HG03103 (cell line): ENCODE results near the gene TCP1.
A peak's percentile ranks its signal among the peaks of the same experiment; 100 is the strongest.
"Not testable (repeated sequence)": the region's sequence is repeated elsewhere in the genome, so short reads cannot be mapped to it uniquely, and the experiment has no call there.

Source experiments
- ATAC-seq: cut with Tn5 transposase; IDR thresholded peaks from one replicate; pipeline ENCODE4 v1.9.1; 2021; ENCODE audit warnings: low read depth; ENCODE audit not compliant: unreplicated experiment

Gene TCP1

DNA sequence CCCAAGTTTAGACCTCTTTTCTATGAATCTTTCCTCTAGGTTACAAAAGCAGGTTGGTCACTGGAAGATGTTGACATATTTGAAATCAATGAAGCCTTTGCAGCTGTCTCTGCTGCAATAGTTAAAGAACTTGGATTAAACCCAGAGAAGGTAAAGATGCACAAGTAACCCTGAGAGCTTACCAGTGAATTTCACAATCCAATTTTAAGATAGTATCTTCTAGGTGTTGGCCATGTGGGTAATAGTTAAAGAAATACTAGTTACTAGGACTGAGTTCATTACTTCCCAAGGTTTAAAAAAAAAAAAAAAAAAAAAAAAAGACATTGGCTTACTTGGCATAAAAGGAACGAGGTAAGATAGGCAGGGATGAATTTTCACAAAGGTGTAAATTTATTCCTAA, 11.3 kb downstream of the TCP1 start:
- ATAC-seq, result no peak

GRCh38 chr6:159777240-159777904, 12.0 kb downstream of the TCP1 start:
- ATAC-seq, result no peak

- no peak for ATAC-seq
These were observed 17.2 kb downstream of the TCP1 start for GRCh38 chr6:159772196-159772595.

GRCh38 chr6:159769470-159769869, 19.9 kb downstream of the TCP1 start:
- ATAC-seq, result no peak

DNA sequence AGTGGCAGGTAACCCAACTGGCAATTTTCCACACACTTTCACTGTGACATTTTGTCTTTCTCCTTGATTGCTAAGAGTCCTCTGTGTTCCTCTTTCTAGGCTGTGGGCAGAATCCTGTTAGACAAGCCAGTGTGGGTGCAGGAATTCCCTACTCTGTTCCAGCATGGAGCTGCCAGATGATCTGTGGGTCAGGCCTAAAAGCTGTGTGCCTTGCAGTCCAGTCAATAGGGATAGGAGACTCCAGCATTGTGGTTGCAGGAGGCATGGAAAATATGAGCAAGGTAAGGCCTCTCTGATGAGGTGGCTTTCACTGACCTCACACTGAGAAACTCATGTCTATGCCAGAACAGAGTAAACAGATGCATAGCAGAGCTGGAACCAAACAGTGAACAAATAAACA, 22.5 kb downstream of the TCP1 start:
- no peak for ATAC-seq

- ATAC-seq, result no peak
These were observed 26.6 kb downstream of the TCP1 start for GRCh38 chr6:159762681-159763293.

- ATAC-seq, result peak; percentile 96
These were observed 27.3 kb downstream of the TCP1 start, which contains the start of gene ACAT2 for GRCh38 chr6:159761873-159762680. Gene ACAT2 (plus strand): TSS chr6:159762045. CDS start chr6:159762088, 43 bp downstream.

DNA sequence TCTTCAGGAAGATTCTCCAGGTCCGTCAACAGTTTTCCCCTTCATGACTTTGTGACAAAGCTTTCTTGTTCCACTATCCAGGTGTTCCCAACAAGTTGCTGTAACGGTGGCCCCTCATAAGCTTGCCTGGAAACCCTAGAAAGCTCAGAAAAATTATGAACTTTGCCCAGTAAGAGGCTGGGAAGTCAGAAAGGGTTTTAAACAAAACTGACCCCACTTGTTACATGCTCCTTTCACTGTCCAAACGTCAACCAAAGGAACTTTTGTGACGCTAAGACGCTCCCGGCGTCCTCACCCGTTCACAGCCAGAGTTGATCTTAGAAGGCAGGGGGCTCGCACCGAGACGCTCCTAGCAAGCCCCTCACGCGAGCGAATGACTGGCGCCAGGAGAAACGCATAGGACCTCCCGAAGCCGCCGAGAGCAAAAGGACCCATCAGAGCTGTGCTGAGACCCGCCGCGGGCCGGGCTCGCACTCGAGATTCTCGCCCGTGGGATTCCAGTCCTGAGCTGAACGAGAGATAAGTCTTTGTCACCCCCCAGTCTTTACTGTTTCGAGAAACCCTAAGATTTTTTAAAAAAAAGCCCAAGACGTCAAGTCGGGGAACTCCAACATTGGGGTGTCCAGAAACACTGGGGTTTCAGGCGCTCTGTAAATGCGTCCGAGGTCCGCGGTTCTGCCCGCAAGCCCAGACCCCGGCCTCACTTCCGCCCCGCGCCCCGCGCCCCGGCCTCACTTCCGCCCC, 28.1 kb downstream of the TCP1 start:
- ATAC-seq, result peak; percentile 1

DNA sequence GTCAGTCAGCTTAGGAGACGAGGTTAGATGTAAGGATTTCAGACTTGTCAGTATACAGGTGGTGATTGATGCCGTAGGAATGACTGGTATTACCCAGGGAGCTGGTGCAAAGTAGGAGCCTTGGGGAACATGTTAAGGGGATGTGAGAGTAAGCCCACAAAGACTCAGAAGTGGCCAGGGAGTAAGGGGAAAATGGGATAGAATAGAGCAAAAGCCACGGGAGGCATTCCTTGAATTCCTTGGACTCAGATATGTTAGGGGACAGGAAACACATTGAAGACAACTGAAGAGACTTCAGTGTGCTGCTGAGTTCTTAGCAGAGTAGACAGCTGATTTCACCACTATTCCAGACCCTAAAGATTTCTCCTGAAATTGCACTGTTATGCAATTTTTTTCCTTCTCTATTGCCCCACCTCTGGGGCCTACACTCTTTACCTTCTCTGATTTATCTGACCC, 28.8 kb downstream of the TCP1 start:
- ATAC-seq, result no peak

DNA sequence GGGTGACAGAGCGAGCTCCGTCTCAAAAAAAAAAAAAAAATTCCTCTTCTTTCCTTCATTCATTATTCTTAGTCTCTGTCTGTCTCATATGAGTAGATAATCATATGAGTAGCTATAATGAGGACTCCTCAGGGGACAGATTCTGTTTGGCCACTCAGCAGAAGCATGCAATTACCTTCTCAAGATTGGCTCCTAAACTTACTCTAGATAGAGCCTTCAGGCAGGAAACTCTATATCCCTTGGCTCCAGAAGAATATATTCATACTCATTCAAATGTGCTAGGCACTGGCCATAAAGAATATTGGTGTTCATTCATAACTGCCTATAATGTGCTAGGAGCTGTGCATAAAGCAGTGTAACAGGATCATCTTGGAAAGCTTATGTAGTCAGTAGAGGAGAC, 29.8 kb downstream of the TCP1 start:
- no peak for ATAC-seq

DNA sequence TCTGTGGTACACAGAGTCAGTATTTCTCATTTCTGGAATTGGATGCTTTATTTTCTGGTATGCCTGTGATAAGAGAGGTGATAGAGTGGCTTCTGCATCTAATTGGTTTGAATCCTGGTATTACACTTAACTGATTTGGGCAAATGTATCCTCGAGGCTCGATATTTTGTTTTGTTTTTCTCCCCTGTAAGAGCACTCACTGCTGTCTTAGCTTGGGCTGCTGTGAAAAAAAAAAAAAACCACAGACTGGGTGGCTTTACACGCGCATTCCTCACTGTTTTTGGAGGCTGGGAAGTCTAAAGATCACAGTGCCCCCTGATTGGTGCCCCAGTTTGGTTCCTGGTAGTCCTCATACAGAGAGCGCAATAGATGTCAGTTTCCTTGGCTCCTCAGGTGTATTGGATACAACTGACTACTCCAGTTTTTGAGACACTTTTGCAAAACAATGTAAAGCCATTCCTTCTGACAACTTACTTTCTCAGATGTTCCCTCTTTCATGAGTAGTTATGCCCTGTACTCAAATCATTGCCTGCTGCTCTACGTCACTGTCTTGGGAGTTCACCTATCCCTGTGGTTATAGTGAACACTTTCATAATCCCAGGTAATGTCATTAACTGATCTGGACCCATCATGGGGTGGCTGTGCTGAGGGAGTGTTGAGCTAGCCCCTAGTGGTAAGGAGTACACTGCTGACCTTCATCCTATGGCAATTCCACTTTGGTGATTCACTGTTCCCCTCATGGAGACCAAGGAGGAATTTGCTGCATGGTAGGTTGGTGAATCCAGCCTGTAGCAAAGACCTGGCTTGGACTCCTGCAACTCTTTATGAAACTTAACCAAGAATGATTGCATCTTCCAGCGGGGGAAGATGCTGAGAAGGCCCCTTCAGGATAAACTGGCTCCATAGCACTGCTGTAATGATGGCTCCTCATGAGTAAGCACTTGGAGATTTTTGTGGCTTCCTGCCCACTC, 31.1 kb downstream of the TCP1 start:
- no peak for ATAC-seq

- no peak for ATAC-seq
These were observed 32.9 kb downstream of the TCP1 start for GRCh38 chr6:159756508-159756907.

- no peak for ATAC-seq
These were observed 34.2 kb downstream of the TCP1 start for GRCh38 chr6:159754959-159755914.

- no peak for ATAC-seq
These were observed 35.0 kb downstream of the TCP1 start for GRCh38 chr6:159754401-159754800.

- ATAC-seq, result no peak
These were observed 36.1 kb downstream of the TCP1 start for GRCh38 chr6:159753081-159753872.

DNA sequence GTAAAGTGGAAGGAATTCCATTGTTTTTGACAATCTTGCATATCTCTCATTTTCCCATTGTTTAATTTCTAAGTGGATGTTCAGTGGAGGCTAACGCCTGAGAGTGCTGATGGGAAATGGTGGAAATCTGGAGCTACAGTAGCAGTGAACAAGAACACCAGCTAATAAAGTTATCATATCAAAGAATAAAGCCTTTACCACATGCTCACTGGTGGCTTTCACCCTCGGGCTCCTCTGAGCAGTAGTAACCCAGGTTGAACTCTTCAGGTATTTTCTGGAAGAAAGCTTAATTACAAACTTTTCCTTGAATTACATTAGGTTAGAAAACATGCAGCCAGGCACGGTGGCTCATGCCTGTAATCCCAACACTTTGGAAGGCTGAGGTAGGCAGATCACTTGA, 38.0 kb downstream of the TCP1 start:
- ATAC-seq, result no peak

- ATAC-seq, result not testable (repeated sequence)
These were observed 41.3 kb downstream of the TCP1 start for GRCh38 chr6:159748127-159748526.

GRCh38 chr6:159746759-159747158, 42.6 kb downstream of the TCP1 start:
- no peak for ATAC-seq
